ENCODE data around the gene RNF14. TPM values are rescaled to one million over a fixed set of nuclear protein-coding genes. Genes with fewer than 3 reads are reported as not detected.

The RNF14 gene
- total and polyA plus RNA-seq, 9 of the 15 experiments (the other 6 are each of a cell fraction or from before 2014, with no cell fraction given): 36.3 to 140 (median 75.1) TPM

DNA sequence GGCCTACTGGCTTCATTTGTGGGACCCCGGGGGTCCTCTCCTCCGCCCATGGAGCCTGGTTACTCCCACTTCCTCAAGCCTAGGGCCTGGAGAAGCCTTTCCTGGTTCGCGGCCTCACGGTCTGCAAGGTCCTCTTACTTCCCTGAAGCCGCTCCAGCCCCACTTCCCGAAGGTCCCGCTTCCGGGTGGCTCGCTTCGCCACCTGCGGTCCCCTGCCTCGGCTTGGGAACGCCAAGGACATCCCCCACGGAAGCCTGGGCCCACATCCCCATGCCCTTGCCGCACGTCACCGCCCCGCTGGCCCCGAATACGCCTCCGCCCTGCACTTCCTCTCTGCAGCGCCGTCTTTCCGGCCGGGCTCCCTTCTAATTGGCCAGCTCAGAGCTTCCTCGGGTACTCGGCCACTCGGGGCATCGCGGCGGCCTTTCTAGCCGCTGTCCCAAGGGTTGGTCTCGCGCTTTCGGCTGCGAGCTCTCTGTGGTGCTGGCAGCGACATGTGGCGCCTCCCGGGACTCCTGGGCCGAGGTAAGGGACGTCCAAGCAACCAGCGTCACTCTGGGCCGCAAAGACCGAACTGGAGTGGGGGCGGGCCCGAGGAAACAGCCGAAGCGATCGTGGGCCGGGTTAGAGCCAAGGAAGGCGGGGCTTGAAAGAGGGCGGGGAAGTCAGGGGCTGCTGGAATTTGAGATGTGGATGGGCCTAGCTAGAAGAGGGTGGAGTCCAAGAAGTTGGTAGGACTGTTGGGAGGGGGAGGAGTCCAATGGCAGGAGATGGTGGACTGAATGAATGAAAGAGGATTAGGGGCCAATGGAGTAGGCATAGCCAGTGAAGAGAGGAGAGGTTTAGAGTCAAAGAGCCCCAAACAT lies 45.2 kb upstream of the RNF14 start, which contains the start of gene DELE1 (continued):
- TF ChIP-seq DIDO1 (tag; IDR thresholded peaks at IDR 0.05; ENCODE audit: low read depth): no peak
- no peak for TF ChIP-seq TAL1 (IDR thresholded peaks at IDR 0.05)
- TF ChIP-seq PRPF4 (IDR thresholded peaks at IDR 0.05; ENCODE audit: insufficient read depth, low read depth, low read length, poor library complexity, severe bottlenecking): no peak
- TF ChIP-seq NCOR1 (IDR thresholded peaks at IDR 0.05): no peak
- no peak for TF ChIP-seq WHSC1 (IDR thresholded peaks at IDR 0.05; ENCODE audit: low read length)
- TF ChIP-seq CCNT2 (IDR thresholded peaks at IDR 0.05; ENCODE audit: borderline replicate concordance, extremely low read depth, insufficient read length, low read depth, low read length): no peak
- TF ChIP-seq, protein P1, sequence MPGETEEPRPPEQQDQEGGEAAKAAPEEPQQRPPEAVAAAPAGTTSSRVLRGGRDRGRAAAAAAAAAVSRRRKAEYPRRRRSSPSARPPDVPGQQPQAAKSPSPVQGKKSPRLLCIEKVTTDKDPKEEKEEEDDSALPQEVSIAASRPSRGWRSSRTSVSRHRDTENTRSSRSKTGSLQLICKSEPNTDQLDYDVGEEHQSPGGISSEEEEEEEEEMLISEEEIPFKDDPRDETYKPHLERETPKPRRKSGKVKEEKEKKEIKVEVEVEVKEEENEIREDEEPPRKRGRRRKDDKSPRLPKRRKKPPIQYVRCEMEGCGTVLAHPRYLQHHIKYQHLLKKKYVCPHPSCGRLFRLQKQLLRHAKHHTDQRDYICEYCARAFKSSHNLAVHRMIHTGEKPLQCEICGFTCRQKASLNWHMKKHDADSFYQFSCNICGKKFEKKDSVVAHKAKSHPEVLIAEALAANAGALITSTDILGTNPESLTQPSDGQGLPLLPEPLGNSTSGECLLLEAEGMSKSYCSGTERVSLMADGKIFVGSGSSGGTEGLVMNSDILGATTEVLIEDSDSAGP (CRISPR knock-in tag; IDR thresholded peaks at IDR 0.05): no peak
- no peak for TF ChIP-seq LARP7 (IDR thresholded peaks at IDR 0.05)
- no peak for TF ChIP-seq GATAD2B (IDR thresholded peaks at IDR 0.05; ENCODE audit: borderline replicate concordance)
- 0 out of 2 replicates have a peak, but pooled peaks have one; percentile 27 for TF ChIP-seq FOSL1 (tag; conservative IDR thresholded peaks at IDR 0.05)
- TF ChIP-seq FOXA1 (IDR thresholded peaks at IDR 0.05; ENCODE audit: borderline replicate concordance): no peak
- TF ChIP-seq HNRNPH1 (optimal IDR thresholded peaks at IDR 0.05; ENCODE audit: low read depth, low read length): no peak
- no peak for TF ChIP-seq POLR3G (IDR thresholded peaks at IDR 0.05; ENCODE audit: extremely low read depth, insufficient read length, insufficient replicate concordance)
- TF ChIP-seq XRCC5 (IDR thresholded peaks at IDR 0.05; ENCODE audit: low read depth, low read length): 0 out of 2 replicates have a peak, but pooled peaks have one; percentile 16
- peak; percentile 99 for TF ChIP-seq POLR2G (IDR thresholded peaks at IDR 0.05; ENCODE audit: low read depth, low read length)
- 0 out of 2 replicates have a peak, but pooled peaks have one; percentile 21 for TF ChIP-seq CEBPG (CRISPR knock-in tag; IDR thresholded peaks at IDR 0.05)
- TF ChIP-seq CEBPG (tag; conservative IDR thresholded peaks at IDR 0.05 in 1 of 2, IDR thresholded peaks at IDR 0.05 in 1 of 2): no peak
- TF ChIP-seq MAFG (tag; conservative IDR thresholded peaks at IDR 0.05): no peak
- TF ChIP-seq NELFE (IDR thresholded peaks at IDR 0.05; ENCODE audit: insufficient read depth, insufficient read length): no peak
- TF ChIP-seq, protein P2, sequence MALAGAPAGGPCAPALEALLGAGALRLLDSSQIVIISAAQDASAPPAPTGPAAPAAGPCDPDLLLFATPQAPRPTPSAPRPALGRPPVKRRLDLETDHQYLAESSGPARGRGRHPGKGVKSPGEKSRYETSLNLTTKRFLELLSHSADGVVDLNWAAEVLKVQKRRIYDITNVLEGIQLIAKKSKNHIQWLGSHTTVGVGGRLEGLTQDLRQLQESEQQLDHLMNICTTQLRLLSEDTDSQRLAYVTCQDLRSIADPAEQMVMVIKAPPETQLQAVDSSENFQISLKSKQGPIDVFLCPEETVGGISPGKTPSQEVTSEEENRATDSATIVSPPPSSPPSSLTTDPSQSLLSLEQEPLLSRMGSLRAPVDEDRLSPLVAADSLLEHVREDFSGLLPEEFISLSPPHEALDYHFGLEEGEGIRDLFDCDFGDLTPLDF (CRISPR knock-in tag; IDR thresholded peaks at IDR 0.05): 0 out of 2 replicates have a peak, but pooled peaks have one; percentile 48
- no peak for TF ChIP-seq CC2D1A (IDR thresholded peaks at IDR 0.05)
- no peak for TF ChIP-seq PYGO2 (tag; IDR thresholded peaks at IDR 0.05)
- TF ChIP-seq TCF7 (IDR thresholded peaks at IDR 0.05; ENCODE audit: borderline replicate concordance): no peak
- TF ChIP-seq SAFB (IDR thresholded peaks at IDR 0.05; ENCODE audit: borderline replicate concordance, low read depth, low read length): no peak
- peak; percentile 73; the same call in 1 of the 2 replicates for TF ChIP-seq NFRKB (IDR thresholded peaks at IDR 0.05; ENCODE audit: low read depth)

Data from K562 (cell line).